Lower leg skin (tissue), 3 donors: ENCODE data around the gene LEF1.

ENCODE experiments used
- CTCF ChIP-seq, 3 donors: fragments of 450-650 bp; IDR thresholded peaks; one replicate each; pipeline ENCODE4 v1.5.1; 2016; ENCODE audit warnings: antibody characterized with exemption in 3 of 3, mild to moderate bottlenecking in 3 of 3, moderate library complexity in 2 of 3
- POLR2A ChIP-seq, 2 donors: fragments of 450-650 bp; IDR thresholded peaks; one replicate each; pipeline ENCODE4 v1.6.1; 2016 to 2017; ENCODE audit warnings: antibody characterized with exemption in 2 of 2, mild to moderate bottlenecking in 1 of 2, moderate library complexity in 1 of 2

DNA sequence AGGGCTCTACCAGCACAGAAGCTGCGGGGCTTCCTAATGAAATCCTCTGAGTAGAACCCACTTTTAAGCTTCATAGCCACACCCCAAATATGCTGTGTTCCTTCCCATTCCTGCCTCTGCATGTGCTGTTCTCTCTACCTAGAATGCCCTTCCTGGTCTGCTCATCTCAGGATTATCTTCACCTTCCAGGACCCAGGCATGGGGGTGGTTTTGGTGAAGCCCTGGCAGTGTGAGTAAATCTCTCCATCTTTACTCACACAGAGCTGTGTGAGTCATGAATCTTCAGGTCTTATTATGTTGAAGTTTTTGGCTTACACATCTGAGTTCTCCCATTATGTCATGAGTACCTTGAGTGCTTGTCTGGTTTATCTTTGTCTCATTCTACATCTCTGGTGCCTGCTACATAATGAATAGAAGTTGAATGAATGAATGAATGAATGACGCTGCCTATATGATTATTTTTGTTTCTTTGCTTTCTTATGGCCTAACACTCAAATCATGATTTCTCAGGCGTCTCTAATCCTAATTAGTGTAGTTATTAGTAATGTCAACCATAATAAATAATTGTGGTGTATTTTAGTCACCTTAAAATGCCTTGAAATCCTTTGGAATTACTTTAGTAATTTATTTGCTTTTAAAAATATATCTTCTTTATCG is 137.2 kb downstream of the LEF1 start:
- TF ChIP-seq CTCF (IDR thresholded peaks at IDR 0.05) (no peak), POLR2A (IDR thresholded peaks at IDR 0.05) (no peak)
